Keratinocyte (primary cell): ENCODE measurements around the gene TAF11. TPM values are rescaled to one million over a fixed set of nuclear protein-coding genes. Genes with fewer than 3 reads are reported as not detected.

Experiments used
- DNase-seq: peaks from one replicate; pipeline ENCODE4 v3.0.0-alpha.2; 2011; ENCODE audit warnings: low read depth, missing footprints, low spot score
- FAIRE-seq: peaks from 2 replicates; lab custom pipeline; 2011; peaks lifted over from hg19 to GRCh38; lab: Jason Lieb, UNC
- H2AFZ ChIP-seq: 2 replicates; pipeline ENCODE4 v1.6.0; 2012; ENCODE audit warnings: low read length, control low read depth, inconsistent platforms; ENCODE audit not compliant: control insufficient read depth
- H3K27ac ChIP-seq: 2 replicates; pipeline ENCODE4 v1.5.1; 2011; ENCODE audit warnings: low read length; ENCODE audit not compliant: control insufficient read depth, insufficient read depth
- H3K27me3 ChIP-seq: 3 replicates; pipeline ENCODE4 v1.6.0; 2011; ENCODE audit warnings: low read length; ENCODE audit not compliant: control insufficient read depth, insufficient read depth; ENCODE audit errors: extremely low read depth
- H3K36me3 ChIP-seq, 2 experiments: 2 replicates in 1 of 2; 3 replicates in 1 of 2; pipeline ENCODE4 v1.5.1; 2011; ENCODE audit warnings: low read length in 2 of 2, mild to moderate bottlenecking in 1 of 2; ENCODE audit not compliant: control insufficient read depth in 2 of 2, insufficient read depth in 2 of 2; ENCODE audit errors: extremely low read depth in 1 of 2
- H3K4me1 ChIP-seq: 3 replicates; pipeline ENCODE4 v1.5.1; 2011; ENCODE audit warnings: low read length; ENCODE audit not compliant: control insufficient read depth, insufficient read depth; ENCODE audit errors: extremely low read depth
- H3K4me2 ChIP-seq: 3 replicates; pipeline ENCODE4 v1.6.0; 2011; ENCODE audit warnings: low read depth, low read length; ENCODE audit not compliant: control insufficient read depth, insufficient read depth; ENCODE audit errors: extremely low read depth
- H3K4me3 ChIP-seq, 3 experiments: fragments of 200-600 bp in 1 of 3; sonication (generic) in 1 of 3; 2 replicates in 2 of 3; 3 replicates in 1 of 3; pipeline ENCODE4 v1.5.1; 2011 to 2016; ENCODE audit warnings: low read length in 3 of 3, mild to moderate bottlenecking in 3 of 3, control low read depth in 2 of 3, inconsistent platforms in 1 of 3, low read depth in 1 of 3, mixed read lengths in 1 of 3, mixed run types in 1 of 3, moderate library complexity in 1 of 3; ENCODE audit not compliant: control insufficient read depth in 2 of 3, insufficient read depth in 2 of 3; ENCODE audit errors: extremely low read depth in 1 of 3
- H3K79me2 ChIP-seq: 2 replicates; pipeline ENCODE4 v1.6.0; 2012; ENCODE audit warnings: low read length; ENCODE audit not compliant: control insufficient read depth, insufficient read depth
- H3K9ac ChIP-seq: 3 replicates; pipeline ENCODE4 v1.6.0; 2011; ENCODE audit warnings: low read length; ENCODE audit not compliant: control insufficient read depth, insufficient read depth; ENCODE audit errors: extremely low read depth
- H3K9me1 ChIP-seq: 3 replicates; pipeline ENCODE4 v1.6.0; 2011; ENCODE audit warnings: low read length; ENCODE audit not compliant: control insufficient read depth, insufficient read depth; ENCODE audit errors: extremely low read depth
- H3K9me3 ChIP-seq: 2 replicates; pipeline ENCODE4 v1.5.1; 2012; ENCODE audit warnings: low read depth, low read length; ENCODE audit not compliant: control insufficient read depth
- H4K20me1 ChIP-seq: 3 replicates; pipeline ENCODE4 v1.6.0; 2011; ENCODE audit warnings: low read length; ENCODE audit not compliant: control insufficient read depth, insufficient read depth; ENCODE audit errors: extremely low read depth
- CTCF ChIP-seq, 3 experiments: IDR thresholded peaks in 1 of 3; conservative IDR thresholded peaks in 1 of 3; optimal IDR thresholded peaks in 1 of 3; 2 replicates in 2 of 3; 3 replicates in 1 of 3; pipeline versions ENCODE3 to v1.5.1; 2011; ENCODE audit warnings: low read length in 3 of 3, mild to moderate bottlenecking in 3 of 3, moderate library complexity in 2 of 3, control low read depth in 1 of 3, inconsistent platforms in 1 of 3; ENCODE audit not compliant: insufficient read depth in 2 of 3; ENCODE audit errors: extremely low read depth in 1 of 3
- EZH2 ChIP-seq: IDR thresholded peaks from one replicate; pipeline ENCODE4 v1.6.1; 2012; ENCODE audit warnings: inconsistent platforms, mild to moderate bottlenecking, low read length, moderate library complexity
- dilution Hi-C: fragments of 300-500 bp; cut with MboI; formaldehyde crosslinking; loops from one replicate; pipeline ENCODE4 v1.7.0; 2020; ENCODE audit warnings: low sequenced_read_pairs; ENCODE audit not compliant: extremely low pct_ligation_motif_present
- polyA plus RNA-seq, 5 experiments: library from polyadenylated mRNA; depleted of rRNA in 3 of 5; stranded (reverse) in 3 of 5; stranded (forward) in 1 of 5; unstranded in 1 of 5; fragments of >200 nt; gene quantifications; 1 replicate in 1 of 5; 2 replicates in 3 of 5; 3 replicates in 1 of 5; pipeline versions ENCODE4 v1.2.1 to v1.2.3, GENCODE V29; 2011 to 2012; ENCODE audit warnings: missing spikeins in 2 of 5, low read depth in 1 of 5, low replicate concordance in 1 of 5

The TAF11 gene
- polyA plus RNA-seq, 1 donor (not counting 4 experiments of a cell fraction or from before 2014, with no cell fraction given): 31.5 TPM

DNA sequence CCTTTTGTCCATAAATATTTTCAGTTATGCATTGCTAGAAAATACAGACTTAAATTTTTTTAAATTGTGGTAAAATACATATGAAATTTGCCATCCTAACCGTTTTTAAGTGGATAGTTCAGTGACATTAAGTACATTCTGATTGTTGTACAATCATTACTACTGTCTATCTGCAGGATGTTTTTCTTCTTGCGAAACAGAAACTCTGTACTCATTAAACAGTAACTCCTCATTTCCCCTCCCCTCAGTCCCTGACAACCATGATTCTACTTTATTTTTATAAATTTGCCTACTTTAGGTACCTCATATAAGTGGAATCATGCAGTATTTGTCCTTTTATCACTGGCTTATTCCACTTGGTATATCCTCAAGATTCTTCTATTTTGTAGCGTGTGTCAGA lies 21.3 kb downstream of the TAF11 start:
- no peaks in the 10 kb centered on the region for H3K79me2 ChIP-seq
- no peaks in the 10 kb centered on the region for H3K4me1 ChIP-seq
- dilution Hi-C loops: no loop called here
- no peaks in the 10 kb centered on the region for H3K9me3 ChIP-seq
- H3K9ac ChIP-seq: no peak overlapping the region
- no peaks in the 10 kb centered on the region for H4K20me1 ChIP-seq
- no peak overlapping the region for H3K4me3 ChIP-seq
- no peak for DNase-seq
- no peak for FAIRE-seq
- no peaks in the 10 kb centered on the region for H3K27me3 ChIP-seq
- no peak overlapping the region for H3K4me2 ChIP-seq
- H2AFZ ChIP-seq: no peak overlapping the region
- H3K36me3 ChIP-seq: peaks cover 5 to 9% of the 10 kb centered on the region in 2 experiments
- TF ChIP-seq CTCF (optimal IDR thresholded peaks at IDR 0.05 in 1 of 3, IDR thresholded peaks at IDR 0.05 in 1 of 3, conservative IDR thresholded peaks at IDR 0.05 in 1 of 3; ENCODE audit: extremely low read depth in 1 of 3, insufficient read depth in 2 of 3, low read length in 3 of 3): no peak
- no peak for TF ChIP-seq EZH2
- no peaks in the 10 kb centered on the region for H3K9me1 ChIP-seq
- H3K27ac ChIP-seq: no peak overlapping the region

- Histone ChIP-seq H3K9me3 (no peaks in the 10 kb centered on the region), H3K36me3 (peaks cover 0 to 3% of the 10 kb centered on the region in 2 experiments), H3K9ac (no peak overlapping the region), H3K79me2 (no peaks in the 10 kb centered on the region), H4K20me1 (no peaks in the 10 kb centered on the region), H3K4me3 (no peak overlapping the region), H2AFZ (no peak overlapping the region), H3K4me1 (no peaks in the 10 kb centered on the region), H3K9me1 (no peaks in the 10 kb centered on the region), H3K27me3 (no peaks in the 10 kb centered on the region), H3K4me2 (no peak overlapping the region), H3K27ac (no peak overlapping the region)
- dilution Hi-C loops: no loop called here
- TF ChIP-seq EZH2 (no peak), CTCF (optimal IDR thresholded peaks at IDR 0.05 in 1 of 3, IDR thresholded peaks at IDR 0.05 in 1 of 3, conservative IDR thresholded peaks at IDR 0.05 in 1 of 3; ENCODE audit: extremely low read depth in 1 of 3, insufficient read depth in 2 of 3, low read length in 3 of 3) (no peak)
- DNase-seq (no peak), FAIRE-seq (no peak)
Measured at GRCh38 chr6:34865107-34865506, 22.7 kb downstream of the TAF11 start.
